Fibroblast of lung (primary cell): ENCODE results near the gene HRG. TPM values are rescaled to one million over a fixed set of nuclear protein-coding genes. Genes with fewer than 3 reads are reported as not detected.
"Not testable (repeated sequence)": the region's sequence is repeated elsewhere in the genome, so short reads cannot be mapped to it uniquely, and the experiment has no call there.

Experiments
- DNase-seq, 2 donors: peaks; one replicate each; pipeline versions ENCODE4 v3.0.0 to v3.0.0-alpha.2; 2010; ENCODE audit warnings: low read depth in 2 of 2
- H2AFZ ChIP-seq: 2 replicates; pipeline ENCODE4 v1.5.1; 2012; ENCODE audit warnings: low read length, control low read depth, inconsistent platforms
- H3K27ac ChIP-seq: 2 replicates; pipeline ENCODE4 v1.5.1; 2011; ENCODE audit warnings: low read length, control low read depth; ENCODE audit not compliant: insufficient read depth
- H3K27me3 ChIP-seq: 2 replicates; pipeline ENCODE4 v1.5.1; 2011; ENCODE audit warnings: mild to moderate bottlenecking, low read length; ENCODE audit not compliant: control insufficient read depth, insufficient read depth
- H3K36me3 ChIP-seq: 2 replicates; pipeline ENCODE4 v1.5.1; 2011; ENCODE audit warnings: low read length; ENCODE audit not compliant: control insufficient read depth, insufficient read depth
- H3K4me1 ChIP-seq: 2 replicates; pipeline ENCODE4 v1.5.1; 2011; ENCODE audit warnings: low read length; ENCODE audit not compliant: control insufficient read depth, insufficient read depth; ENCODE audit errors: extremely low read depth
- H3K4me2 ChIP-seq: 2 replicates; pipeline ENCODE4 v1.5.1; 2011; ENCODE audit warnings: low read length, control low read depth; ENCODE audit not compliant: insufficient read depth; ENCODE audit errors: extremely low read depth
- H3K4me3 ChIP-seq, 4 experiments: fragments of 200-600 bp in 1 of 4; sonication (generic) in 1 of 4; replicated peaks in 1 of 4; 2 replicates each; pipeline ENCODE4 v1.5.1; 2011 to 2016; ENCODE audit warnings: low read length in 4 of 4, low read depth in 3 of 4, mild to moderate bottlenecking in 3 of 4, control low read depth in 2 of 4, inconsistent platforms in 1 of 4, mixed read lengths in 1 of 4; ENCODE audit not compliant: insufficient read depth in 1 of 4; ENCODE audit errors: control extremely low read depth in 1 of 4
- H3K79me2 ChIP-seq: 2 replicates; pipeline ENCODE4 v1.5.1; 2012; ENCODE audit warnings: mild to moderate bottlenecking, low read length, inconsistent platforms; ENCODE audit not compliant: control insufficient read depth, insufficient read depth
- H3K9ac ChIP-seq: 2 replicates; pipeline ENCODE4 v1.5.1; 2011; ENCODE audit warnings: mild to moderate bottlenecking, low read length, control low read depth; ENCODE audit not compliant: insufficient read depth
- H3K9me3 ChIP-seq: 2 replicates; pipeline ENCODE4 v1.5.1; 2012; ENCODE audit warnings: low read depth, low read length; ENCODE audit not compliant: control insufficient read depth, insufficient read depth
- H4K20me1 ChIP-seq: 2 replicates; pipeline ENCODE4 v1.5.1; 2011; ENCODE audit warnings: low read length; ENCODE audit not compliant: control insufficient read depth, insufficient read depth; ENCODE audit errors: extremely low read depth
- CTCF ChIP-seq, 2 donors: IDR thresholded peaks in 1 of 2; conservative IDR thresholded peaks in 1 of 2; 1 replicate in 1 of 2; 2 replicates in 1 of 2; pipeline ENCODE4 v1.5.1; 2011 to 2012; ENCODE audit warnings: low read length in 2 of 2, control low read depth in 1 of 2, inconsistent platforms in 1 of 2, low read depth in 1 of 2, mild to moderate bottlenecking in 1 of 2
- EZH2 ChIP-seq: IDR thresholded peaks from 2 replicates; pipeline ENCODE4 v1.5.1; 2012; ENCODE audit warnings: low read length, control low read depth, mild to moderate bottlenecking; ENCODE audit errors: missing control alignments
- polyA plus RNA-seq, 2 donors: library from polyadenylated mRNA; depleted of rRNA in 1 of 2; stranded (reverse) in 1 of 2; unstranded in 1 of 2; fragments of >200 nt; gene quantifications; 2 replicates each; pipeline ENCODE4 v1.2.1, GENCODE V29; 2011 to 2012; ENCODE audit warnings: missing spikeins in 1 of 2
- total RNA-seq: library from RNA; depleted of rRNA; stranded (reverse); fragments of >200 nt; gene quantifications from 2 replicates; pipeline ENCODE4 v1.2.1, GENCODE V29; 2014

HRG gene
- total and polyA plus RNA-seq, 2 donors (not counting 1 experiment from before 2014, with no cell fraction given) = not detected

DNA sequence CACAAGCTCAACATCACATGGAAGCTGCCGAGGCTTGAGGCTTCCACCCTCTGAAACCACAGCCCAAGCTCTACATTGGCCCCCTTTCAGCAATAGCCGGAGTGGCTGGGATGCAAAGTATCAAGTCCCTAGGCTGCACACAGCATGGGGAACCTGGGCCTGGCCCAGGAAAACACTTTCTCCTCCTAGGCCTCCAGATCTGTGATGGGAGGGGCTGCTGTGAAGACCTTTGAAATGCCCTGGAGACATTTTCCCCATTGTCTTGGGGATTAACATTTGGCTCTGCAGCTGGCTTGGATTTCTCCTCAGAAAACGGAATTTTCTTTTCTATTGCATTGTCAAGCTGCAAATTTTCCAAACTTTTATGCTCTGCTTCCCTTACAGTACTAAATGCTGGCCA lies 18.2 kb downstream of the HRG start:
- Histone ChIP-seq H3K27ac (no peak overlapping the region), H4K20me1 (no peaks in the 10 kb centered on the region), H3K36me3 (no peaks in the 10 kb centered on the region), H3K4me2 (no peak overlapping the region), H2AFZ (no peak overlapping the region), H3K9ac (no peak overlapping the region), H3K27me3 (no peaks in the 10 kb centered on the region), H3K9me3 (no peaks in the 10 kb centered on the region), H3K4me1 (no peaks in the 10 kb centered on the region), H3K4me3 (no peak overlapping the region), H3K79me2 (no peaks in the 10 kb centered on the region)
- DNase-seq = no peak
- TF ChIP-seq EZH2 = no peak

- not testable (repeated sequence) for H2AFZ ChIP-seq, H3K9me3 ChIP-seq, H3K36me3 ChIP-seq, H3K27ac ChIP-seq, H3K79me2 ChIP-seq, H3K4me2 ChIP-seq, H3K27me3 ChIP-seq, H4K20me1 ChIP-seq, H3K4me1 ChIP-seq, H3K9ac ChIP-seq, H3K4me3 ChIP-seq, DNase-seq
Measured at GRCh38 chr3:186686475-186686874, 20.7 kb downstream of the HRG start.

- H3K4me1 ChIP-seq = no peaks in the 10 kb centered on the region
- DNase-seq = no peak
- no peak overlapping the region for H3K27ac ChIP-seq
- no peak overlapping the region for H2AFZ ChIP-seq
- no peak overlapping the region for H3K9ac ChIP-seq
- H3K27me3 ChIP-seq = no peaks in the 10 kb centered on the region
- TF ChIP-seq CTCF (conservative IDR thresholded peaks at IDR 0.05 in 1 of 2, IDR thresholded peaks at IDR 0.05 in 1 of 2; ENCODE audit: low read depth in 1 of 2, low read length in 2 of 2) (no peak), EZH2 (no peak)
- no peaks in the 10 kb centered on the region for H3K79me2 ChIP-seq
- H3K4me3 ChIP-seq = no peak overlapping the region
- no peaks in the 10 kb centered on the region for H3K36me3 ChIP-seq
- no peaks in the 10 kb centered on the region for H4K20me1 ChIP-seq
- no peak overlapping the region for H3K4me2 ChIP-seq
- no peaks in the 10 kb centered on the region for H3K9me3 ChIP-seq
Measured at GRCh38 chr3:186687120-186687651, 21.4 kb downstream of the HRG start.

DNA sequence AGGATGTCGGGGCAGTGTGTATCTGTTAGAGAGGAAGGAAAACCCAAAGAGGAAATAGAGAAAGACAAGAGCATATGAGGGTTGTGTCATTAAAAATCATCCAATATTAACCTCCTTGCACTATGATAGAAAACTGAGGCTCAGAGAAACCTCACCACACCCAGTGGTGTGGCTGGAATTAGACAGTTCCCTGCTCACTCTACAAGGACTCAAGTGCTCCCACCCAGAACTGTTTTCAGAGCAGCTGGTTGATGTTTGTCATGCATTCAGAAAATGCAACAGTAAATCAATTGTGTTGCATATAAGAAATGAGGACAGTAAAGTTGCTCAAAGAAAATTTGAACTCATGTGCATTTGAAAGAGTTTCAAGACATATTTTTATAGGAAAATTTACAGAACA lies 24.5 kb downstream of the HRG start:
- not testable (repeated sequence) for H3K79me2 ChIP-seq, H3K27ac ChIP-seq

More for the DNA sequence above, 24.5 kb downstream of the HRG start:
- not testable (repeated sequence) for H3K36me3 ChIP-seq, DNase-seq, H2AFZ ChIP-seq, H3K27me3 ChIP-seq, H3K4me2 ChIP-seq, H4K20me1 ChIP-seq, H3K4me1 ChIP-seq, H3K4me3 ChIP-seq, H3K9ac ChIP-seq, H3K9me3 ChIP-seq
